Type B pancreatic cell (in vitro differentiated cells): Measurements from ENCODE around the gene SLC13A2. TPM values are rescaled to one million over a fixed set of nuclear protein-coding genes. Genes with fewer than 3 reads are reported as not detected.

Source experiments
- DNase-seq: peaks from one replicate; pipeline ENCODE4 v3.0.0; 2021; ENCODE audit warnings: mixed read lengths; ENCODE audit not compliant: unreplicated experiment; ENCODE audit errors: extremely low spot score
- H3K27ac Mint-ChIP-seq: 2 replicates; pipeline ENCODE4 v1.8.0; 2021; ENCODE audit warnings: mild to moderate bottlenecking, mixed read lengths
- H3K27me3 Mint-ChIP-seq: 2 replicates; pipeline ENCODE4 v1.8.0; 2021; ENCODE audit warnings: mixed read lengths
- H3K36me3 Mint-ChIP-seq: 2 replicates; pipeline ENCODE4 v1.8.0; 2021; ENCODE audit warnings: mixed read lengths
- H3K4me1 Mint-ChIP-seq: one replicate; pipeline ENCODE4 v1.8.0; 2021; ENCODE audit warnings: mixed read lengths; ENCODE audit not compliant: unreplicated experiment
- H3K4me3 Mint-ChIP-seq: 2 replicates; pipeline ENCODE4 v1.8.0; 2021; ENCODE audit warnings: mild to moderate bottlenecking, mixed read lengths
- H3K9me3 Mint-ChIP-seq: 2 replicates; pipeline ENCODE4 v1.8.0; 2021; ENCODE audit warnings: mixed read lengths
- total RNA-seq: library from RNA; stranded (reverse); gene quantifications from 2 replicates; pipeline ENCODE4 v1.2.1, GENCODE V29; 2021; ENCODE audit warnings: low replicate concordance
- TF ChIP-seq, protein P1 (sequence below): fragments of 200-600 bp; sonication (generic); conservative IDR thresholded peaks from 2 replicates; pipeline ENCODE4 v1.5.0; 2021; ENCODE audit warnings: antibody characterized with exemption, mild to moderate bottlenecking

SLC13A2 gene
- total RNA-seq, 1 donor from 2014 or later: 1.2 TPM

DNA sequence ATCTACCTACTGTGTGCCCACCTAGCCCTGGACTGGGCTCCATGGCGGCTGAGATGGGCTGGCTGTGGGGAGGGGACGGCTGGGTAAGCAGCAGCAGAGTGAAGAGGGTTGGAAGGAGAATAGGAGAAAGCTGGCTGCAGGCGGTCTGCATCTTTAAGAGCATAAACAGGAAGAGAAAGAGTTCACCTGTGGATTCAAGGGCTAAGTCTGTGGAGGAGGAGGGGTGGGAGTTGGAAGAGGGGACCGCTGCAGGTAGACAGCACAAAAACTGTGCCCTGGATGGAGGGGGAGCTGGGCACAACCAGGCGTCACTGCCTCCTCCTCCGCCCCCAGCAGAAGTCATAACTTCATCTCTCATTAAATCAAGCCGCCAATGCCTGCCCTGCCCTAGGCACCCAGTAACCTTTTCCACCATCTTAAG lies 677 bp downstream of the SLC13A2 start:
- H3K4me3 Mint-ChIP-seq: no peak overlapping the region
- no peak overlapping the region for H3K27ac Mint-ChIP-seq
- H3K4me1 Mint-ChIP-seq: peaks cover 21% of the 10 kb centered on the region
- H3K9me3 Mint-ChIP-seq: no peaks in the 10 kb centered on the region
- no peaks in the 10 kb centered on the region for H3K27me3 Mint-ChIP-seq
- H3K36me3 Mint-ChIP-seq: no peaks in the 10 kb centered on the region
- no peak for DNase-seq
- TF ChIP-seq, protein P1, sequence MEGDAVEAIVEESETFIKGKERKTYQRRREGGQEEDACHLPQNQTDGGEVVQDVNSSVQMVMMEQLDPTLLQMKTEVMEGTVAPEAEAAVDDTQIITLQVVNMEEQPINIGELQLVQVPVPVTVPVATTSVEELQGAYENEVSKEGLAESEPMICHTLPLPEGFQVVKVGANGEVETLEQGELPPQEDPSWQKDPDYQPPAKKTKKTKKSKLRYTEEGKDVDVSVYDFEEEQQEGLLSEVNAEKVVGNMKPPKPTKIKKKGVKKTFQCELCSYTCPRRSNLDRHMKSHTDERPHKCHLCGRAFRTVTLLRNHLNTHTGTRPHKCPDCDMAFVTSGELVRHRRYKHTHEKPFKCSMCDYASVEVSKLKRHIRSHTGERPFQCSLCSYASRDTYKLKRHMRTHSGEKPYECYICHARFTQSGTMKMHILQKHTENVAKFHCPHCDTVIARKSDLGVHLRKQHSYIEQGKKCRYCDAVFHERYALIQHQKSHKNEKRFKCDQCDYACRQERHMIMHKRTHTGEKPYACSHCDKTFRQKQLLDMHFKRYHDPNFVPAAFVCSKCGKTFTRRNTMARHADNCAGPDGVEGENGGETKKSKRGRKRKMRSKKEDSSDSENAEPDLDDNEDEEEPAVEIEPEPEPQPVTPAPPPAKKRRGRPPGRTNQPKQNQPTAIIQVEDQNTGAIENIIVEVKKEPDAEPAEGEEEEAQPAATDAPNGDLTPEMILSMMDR: no peak

DNA sequence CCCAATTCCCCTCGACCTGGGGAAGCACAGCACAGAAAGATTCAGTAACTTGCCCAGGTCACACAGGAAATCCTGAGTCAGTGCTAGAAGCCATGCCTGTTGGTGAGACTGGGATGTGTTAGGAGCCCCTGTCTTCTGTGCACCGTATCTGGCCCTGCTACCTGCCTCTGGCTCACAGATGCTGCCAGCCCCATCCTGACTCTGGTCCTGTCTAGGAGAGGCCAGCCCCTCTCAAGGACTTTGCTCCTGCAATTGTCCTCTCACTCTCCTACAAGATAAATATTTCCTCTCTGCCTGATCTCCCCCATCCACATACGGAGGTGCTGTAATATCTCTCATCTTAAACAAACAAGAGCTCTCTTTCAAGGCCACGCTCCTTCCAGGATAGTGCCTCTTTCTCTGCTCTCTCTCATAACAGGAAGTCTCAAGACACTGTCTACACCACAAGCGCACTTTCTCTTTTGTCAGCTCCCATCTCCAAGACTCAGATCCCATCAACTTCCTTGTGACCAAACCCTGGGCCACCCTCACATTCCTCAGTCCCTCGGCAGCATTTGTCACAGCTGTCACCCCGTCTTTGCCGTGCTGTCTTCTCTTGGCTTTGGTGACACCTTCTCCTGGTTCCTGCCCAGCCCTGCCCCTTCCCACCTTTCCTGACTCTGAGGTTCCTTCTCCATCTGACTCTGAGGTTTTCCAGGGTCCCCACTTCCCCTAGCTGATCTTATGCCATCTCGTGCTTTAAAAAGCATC lies 1.9 kb downstream of the SLC13A2 start:
- peak overlapping the region; percentile 5 for H3K27ac Mint-ChIP-seq
- H3K36me3 Mint-ChIP-seq: no peaks in the 10 kb centered on the region
- no peak for DNase-seq
- peak overlapping the region; percentile 7 for H3K4me3 Mint-ChIP-seq
- no peaks in the 10 kb centered on the region for H3K27me3 Mint-ChIP-seq
- peaks cover 21% of the 10 kb centered on the region for H3K4me1 Mint-ChIP-seq
- TF ChIP-seq, protein P1: no peak
- no peaks in the 10 kb centered on the region for H3K9me3 Mint-ChIP-seq

DNA sequence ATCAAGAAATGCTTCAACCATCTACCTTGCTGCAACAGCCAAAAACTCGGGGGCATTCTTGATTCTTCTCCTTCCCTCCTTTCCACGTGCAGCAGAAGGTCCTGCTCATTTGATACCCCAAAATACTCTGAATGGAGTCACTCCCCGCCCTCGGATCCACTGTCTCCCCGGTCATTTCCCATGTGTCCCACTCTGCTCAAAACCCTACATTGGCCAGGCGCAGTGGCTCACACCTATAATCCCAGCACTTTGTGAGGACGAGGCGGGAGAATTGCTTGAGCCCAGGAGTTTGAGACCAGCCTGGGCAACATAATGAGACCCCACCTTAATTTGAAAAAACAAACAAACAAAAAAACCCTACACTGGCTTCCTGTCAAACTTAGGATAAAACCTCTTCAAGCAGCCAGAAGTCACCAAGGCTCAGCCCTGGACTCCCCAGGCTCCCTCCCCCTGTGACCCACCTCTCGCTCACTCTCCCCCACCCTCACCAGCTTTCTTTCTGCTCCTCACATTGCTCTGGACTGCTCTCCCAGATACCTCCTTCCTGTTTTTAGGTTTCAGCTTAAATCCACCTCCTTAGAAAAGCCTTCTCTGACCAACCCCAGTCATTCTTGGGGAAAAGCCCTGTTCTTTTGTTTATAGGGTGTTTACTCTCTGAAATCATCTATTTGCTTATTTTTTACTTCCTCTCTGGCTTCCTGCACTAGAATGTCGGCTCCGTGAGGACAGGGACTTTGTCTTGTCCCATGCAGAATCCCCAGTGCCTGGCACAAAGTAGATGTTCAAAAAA lies 2.8 kb downstream of the SLC13A2 start:
- H3K27ac Mint-ChIP-seq: no peak overlapping the region
- H3K4me1 Mint-ChIP-seq: peaks cover 16% of the 10 kb centered on the region
- H3K9me3 Mint-ChIP-seq: no peaks in the 10 kb centered on the region
- no peaks in the 10 kb centered on the region for H3K36me3 Mint-ChIP-seq
- H3K27me3 Mint-ChIP-seq: no peaks in the 10 kb centered on the region
- DNase-seq: no peak
- TF ChIP-seq, protein P1: no peak
- H3K4me3 Mint-ChIP-seq: no peak overlapping the region

DNA sequence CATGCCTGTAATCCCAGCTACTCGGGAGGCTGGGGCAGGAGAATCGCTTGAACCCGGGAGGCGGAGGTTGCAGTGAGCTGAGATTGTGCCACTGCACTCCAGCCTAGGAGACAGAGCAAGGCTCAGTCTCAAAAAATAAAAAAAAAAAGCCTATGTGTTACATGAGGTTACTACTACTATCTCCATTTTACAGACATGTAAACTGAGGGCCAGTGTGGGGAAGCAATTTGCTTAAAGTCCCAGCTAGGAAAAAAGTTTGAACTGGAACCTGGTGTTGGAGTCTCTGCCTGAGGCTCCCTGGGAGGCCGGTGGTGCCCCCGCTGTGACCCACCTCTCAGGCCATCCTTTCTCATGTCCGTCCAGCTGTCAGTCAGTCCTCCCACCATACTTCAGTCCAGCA lies 4.5 kb downstream of the SLC13A2 start:
- H3K9me3 Mint-ChIP-seq: no peaks in the 10 kb centered on the region
- DNase-seq: no peak
- H3K27ac Mint-ChIP-seq: no peak overlapping the region
- H3K36me3 Mint-ChIP-seq: no peaks in the 10 kb centered on the region
- no peak overlapping the region for H3K4me3 Mint-ChIP-seq
- TF ChIP-seq, protein P1: no peak
- H3K27me3 Mint-ChIP-seq: no peaks in the 10 kb centered on the region
- H3K4me1 Mint-ChIP-seq: peaks cover 20% of the 10 kb centered on the region

DNA sequence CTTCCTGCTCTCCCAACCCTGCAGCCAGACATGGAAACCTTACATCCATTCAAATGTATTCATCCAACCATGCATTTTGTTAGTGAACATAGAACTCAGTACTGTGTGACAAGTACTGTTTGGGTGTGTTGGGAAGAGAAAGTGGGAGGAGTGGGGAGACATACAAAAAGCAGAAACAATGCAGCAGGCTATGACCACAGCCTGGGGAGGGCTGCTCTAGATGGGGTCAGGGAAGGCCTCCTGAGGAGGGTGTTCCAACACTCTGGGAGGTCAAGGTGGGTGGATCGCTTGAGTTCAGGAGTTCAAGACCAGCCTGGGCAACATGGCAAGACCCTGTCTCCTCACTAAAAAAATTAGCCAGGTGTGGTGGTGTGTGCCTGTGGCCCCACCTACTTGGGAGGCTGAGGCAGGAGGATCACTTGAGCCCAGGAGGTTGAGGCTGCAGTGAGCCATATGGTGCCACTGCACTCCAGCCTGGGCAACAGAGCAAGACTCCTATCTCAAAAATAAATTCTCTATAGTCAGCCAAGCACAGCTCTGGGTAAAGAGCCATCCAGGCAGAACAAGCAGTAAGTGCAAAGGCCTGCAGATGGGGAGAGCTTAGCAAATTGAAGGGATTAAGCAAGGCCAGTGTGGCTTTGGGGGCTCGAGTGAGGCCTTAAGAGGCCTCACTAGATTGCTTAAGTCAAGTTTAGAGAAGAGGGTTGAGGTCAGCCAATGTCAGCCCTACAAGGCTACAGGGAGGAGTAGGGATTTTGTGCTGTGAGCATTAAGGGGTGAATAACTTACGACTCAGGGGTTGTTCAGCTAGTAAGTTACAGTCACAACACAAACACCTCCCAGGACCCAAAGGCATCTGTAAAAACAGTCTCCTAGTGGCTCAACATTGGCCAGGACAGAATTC lies 5.5 kb downstream of the SLC13A2 start:
- DNase-seq: no peak
- no peaks in the 10 kb centered on the region for H3K36me3 Mint-ChIP-seq
- no peaks in the 10 kb centered on the region for H3K27me3 Mint-ChIP-seq
- no peak overlapping the region for H3K4me3 Mint-ChIP-seq
- no peak overlapping the region for H3K27ac Mint-ChIP-seq
- H3K9me3 Mint-ChIP-seq: no peaks in the 10 kb centered on the region
- TF ChIP-seq, protein P1: no peak
- H3K4me1 Mint-ChIP-seq: peaks cover 20% of the 10 kb centered on the region
